ENCODE results near the gene BRAT1. TPM values are rescaled to one million over a fixed set of nuclear protein-coding genes. Genes with fewer than 3 reads are reported as not detected.

BRAT1 gene
- total and polyA plus RNA-seq, 7 donors = 9.6 to 25.9 (median 20.0) TPM

GRCh38 chr7:2512713-2513112 lies 42.6 kb downstream of the BRAT1 start:
- intact Hi-C loops (cut with DNase I) = no loop called here
- no peak for TF ChIP-seq EP300 (IDR thresholded peaks at IDR 0.05)
- TF ChIP-seq POLR2A (IDR thresholded peaks at IDR 0.05) = no peak
- no peak for TF ChIP-seq CTCF (IDR thresholded peaks at IDR 0.05)
- TF ChIP-seq POLR2AphosphoS5 (IDR thresholded peaks at IDR 0.05) = no peak
- WGBS, 2 donors = 70 to 81% methylated on average over 3 of the region's 3 CpGs
- no peak overlapping the region for H3K27ac ChIP-seq
- H3K4me1 ChIP-seq = peaks cover 0 to 16% (median 10%) of the 10 kb centered on the region in 4 donors
- H3K9me3 ChIP-seq = no peaks in the 10 kb centered on the region
- H3K27me3 ChIP-seq = no peaks in the 10 kb centered on the region
- no peaks in the 10 kb centered on the region for H3K36me3 ChIP-seq
- H3K4me3 ChIP-seq = no peak overlapping the region
- no peak for DNase-seq

GRCh38 chr7:2512179-2512661 lies 43.1 kb downstream of the BRAT1 start:
- Histone ChIP-seq H3K9me3 (no peaks in the 10 kb centered on the region), H3K27ac (peak overlapping the region in 2 of 4 donors; percentile 37 to 49), H3K36me3 (no peaks in the 10 kb centered on the region), H3K4me1 (peaks cover 0 to 16% (median 10%) of the 10 kb centered on the region in 4 donors), H3K27me3 (no peaks in the 10 kb centered on the region), H3K4me3 (no peak overlapping the region)
- intact Hi-C loops (cut with DNase I) = no loop called here
- DNase-seq = no peak
- 9 to 30% methylated on average over 12 of the region's 12 CpGs for WGBS, 2 donors
- no peak for TF ChIP-seq POLR2A (IDR thresholded peaks at IDR 0.05)
- TF ChIP-seq POLR2AphosphoS5 (IDR thresholded peaks at IDR 0.05) = no peak
- TF ChIP-seq CTCF (IDR thresholded peaks at IDR 0.05) = no peak
- no peak for TF ChIP-seq EP300 (IDR thresholded peaks at IDR 0.05)

GRCh38 chr7:2511769-2512168 lies 43.6 kb downstream of the BRAT1 start:
- peaks cover 0 to 16% (median 10%) of the 10 kb centered on the region in 4 donors for H3K4me1 ChIP-seq
- no peaks in the 10 kb centered on the region for H3K27me3 ChIP-seq
- 20 to 34% methylated on average over 18 of the region's 18 CpGs for WGBS, 2 donors
- TF ChIP-seq EP300 (IDR thresholded peaks at IDR 0.05) (no peak), POLR2A (IDR thresholded peaks at IDR 0.05) (no peak), POLR2AphosphoS5 (IDR thresholded peaks at IDR 0.05) (no peak), CTCF (IDR thresholded peaks at IDR 0.05) (no peak)
- H3K4me3 ChIP-seq = no peak overlapping the region
- H3K9me3 ChIP-seq = no peaks in the 10 kb centered on the region
- intact Hi-C loops (cut with DNase I) = no loop called here
- H3K27ac ChIP-seq = peak overlapping the region in 3 of 4 donors; percentile 15 to 49 (median 37)
- H3K36me3 ChIP-seq = no peaks in the 10 kb centered on the region
- DNase-seq = no peak

- Histone ChIP-seq H3K27ac (peak overlapping the region; percentile 15 to 49 (median 32)), H3K4me1 (peaks cover 0 to 16% (median 10%) of the 10 kb centered on the region in 4 donors), H3K27me3 (no peaks in the 10 kb centered on the region), H3K36me3 (no peaks in the 10 kb centered on the region), H3K9me3 (no peaks in the 10 kb centered on the region), H3K4me3 (no peak overlapping the region)
- DNase-seq = no peak
- intact Hi-C loops (cut with DNase I) = no loop called here
- TF ChIP-seq EP300 (IDR thresholded peaks at IDR 0.05) (no peak), POLR2AphosphoS5 (IDR thresholded peaks at IDR 0.05) (no peak), CTCF (IDR thresholded peaks at IDR 0.05) (no peak), POLR2A (IDR thresholded peaks at IDR 0.05) (no peak)
- 13 to 19% methylated on average over 27 of the region's 27 CpGs for WGBS, 2 donors
Observed at GRCh38 chr7:2510909-2511768, 44.2 kb downstream of the BRAT1 start.

All from sigmoid colon (tissue), 7 donors.